DND-41 (cell line): ENCODE measurements around the gene OPCML.

ENCODE experiments used
- ATAC-seq: fragments of 200-7000 bp; cut with Tn5 transposase; 3 replicates; pipeline ENCODE4 v1.9.1; 2021; ENCODE audit warnings: low read depth; ENCODE audit not compliant: insufficient read depth
- DNase-seq: peaks from one replicate; pipeline ENCODE4 v3.0.0-alpha.2; 2020
- H2AFZ ChIP-seq: 2 replicates; pipeline ENCODE4 v1.6.0; 2012; ENCODE audit warnings: low read depth, low read length
- H3K27ac ChIP-seq: 2 replicates; pipeline ENCODE4 v1.5.1; 2012; ENCODE audit warnings: low read length, inconsistent platforms
- H3K27me3 ChIP-seq: fragments of 200-600 bp; sonication (generic); 2 replicates; pipeline ENCODE4 v1.6.0; 2012; ENCODE audit warnings: low read length, mild to moderate bottlenecking, inconsistent platforms; ENCODE audit not compliant: insufficient read depth, poor library complexity
- H3K36me3 ChIP-seq: 2 replicates; pipeline ENCODE4 v1.5.1; 2012; ENCODE audit warnings: low read length, inconsistent platforms; ENCODE audit not compliant: insufficient read depth
- H3K4me1 ChIP-seq: 2 replicates; pipeline ENCODE4 v1.5.1; 2012; ENCODE audit warnings: mild to moderate bottlenecking, low read length; ENCODE audit not compliant: insufficient read depth
- H3K4me2 ChIP-seq: 2 replicates; pipeline ENCODE4 v1.6.0; 2012; ENCODE audit warnings: mild to moderate bottlenecking, moderate library complexity, low read length, inconsistent platforms; ENCODE audit not compliant: insufficient read depth
- H3K4me3 ChIP-seq, 2 experiments: fragments of 200-600 bp in 1 of 2; shearing (Covaris generic) in 1 of 2; 2 replicates each; pipeline ENCODE4 v1.5.1; 2012 to 2016; ENCODE audit warnings: inconsistent platforms in 2 of 2, low read length in 2 of 2, mild to moderate bottlenecking in 2 of 2, low read depth in 1 of 2, moderate library complexity in 1 of 2
- H3K79me2 ChIP-seq: 2 replicates; pipeline ENCODE4 v1.6.0; 2012; ENCODE audit warnings: low read length, inconsistent platforms; ENCODE audit not compliant: insufficient read depth
- H3K9ac ChIP-seq: 2 replicates; pipeline ENCODE4 v1.6.0; 2012; ENCODE audit warnings: low read depth, mild to moderate bottlenecking, inconsistent platforms, low read length, moderate library complexity
- H3K9me3 ChIP-seq: 2 replicates; pipeline ENCODE4 v1.5.1; 2012; ENCODE audit warnings: low read length, moderate library complexity, mild to moderate bottlenecking, inconsistent platforms; ENCODE audit not compliant: insufficient read depth, severe bottlenecking
- H4K20me1 ChIP-seq: 2 replicates; pipeline ENCODE4 v1.6.0; 2012; ENCODE audit warnings: low read length; ENCODE audit not compliant: insufficient read depth
- EZH2 ChIP-seq: IDR thresholded peaks from 3 replicates; pipeline ENCODE4 v1.6.1; 2012; ENCODE audit warnings: borderline replicate concordance, low read depth, mild to moderate bottlenecking, moderate library complexity, low read length, inconsistent platforms; ENCODE audit not compliant: severe bottlenecking
- TF ChIP-seq, protein P1 (sequence below): IDR thresholded peaks from 2 replicates; pipeline ENCODE4 v1.5.1; 2012; ENCODE audit warnings: borderline replicate concordance, low read length, moderate library complexity, mild to moderate bottlenecking; ENCODE audit not compliant: poor library complexity, severe bottlenecking; ENCODE audit errors: extremely low read depth

The OPCML gene

DNA sequence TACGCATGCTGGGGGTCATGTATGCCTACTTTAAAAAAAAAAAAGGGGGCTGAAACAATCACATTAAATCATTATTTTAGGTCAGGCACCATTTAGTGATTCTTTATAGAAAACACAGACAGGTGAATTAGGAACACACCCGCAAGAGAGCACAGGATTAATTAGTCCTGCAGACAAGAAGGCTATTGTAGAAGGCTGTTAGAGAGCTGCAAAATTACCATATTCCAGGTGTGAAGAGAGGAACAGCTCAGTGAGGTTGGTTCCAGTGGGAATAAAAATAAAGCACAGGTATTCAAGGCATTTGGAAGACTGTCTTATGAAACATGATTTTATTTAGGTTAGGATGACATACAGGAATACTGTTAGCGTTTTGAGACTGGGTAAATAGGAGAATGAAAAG lies 649.1 kb downstream of the OPCML start:
- no peaks in the 10 kb centered on the region for H3K79me2 ChIP-seq
- H3K27ac ChIP-seq, result no peak overlapping the region
- no peak for ATAC-seq
- no peak overlapping the region for H2AFZ ChIP-seq
- no peaks in the 10 kb centered on the region for H3K9me3 ChIP-seq
- H3K27me3 ChIP-seq, result peaks cover 10% of the 10 kb centered on the region
- no peak for DNase-seq
- no peak overlapping the region for H3K9ac ChIP-seq
- no peaks in the 10 kb centered on the region for H3K36me3 ChIP-seq
- H4K20me1 ChIP-seq, result no peaks in the 10 kb centered on the region; the same call in 1 of the 2 replicates
- TF ChIP-seq EZH2, result no peak
- TF ChIP-seq, protein P1, sequence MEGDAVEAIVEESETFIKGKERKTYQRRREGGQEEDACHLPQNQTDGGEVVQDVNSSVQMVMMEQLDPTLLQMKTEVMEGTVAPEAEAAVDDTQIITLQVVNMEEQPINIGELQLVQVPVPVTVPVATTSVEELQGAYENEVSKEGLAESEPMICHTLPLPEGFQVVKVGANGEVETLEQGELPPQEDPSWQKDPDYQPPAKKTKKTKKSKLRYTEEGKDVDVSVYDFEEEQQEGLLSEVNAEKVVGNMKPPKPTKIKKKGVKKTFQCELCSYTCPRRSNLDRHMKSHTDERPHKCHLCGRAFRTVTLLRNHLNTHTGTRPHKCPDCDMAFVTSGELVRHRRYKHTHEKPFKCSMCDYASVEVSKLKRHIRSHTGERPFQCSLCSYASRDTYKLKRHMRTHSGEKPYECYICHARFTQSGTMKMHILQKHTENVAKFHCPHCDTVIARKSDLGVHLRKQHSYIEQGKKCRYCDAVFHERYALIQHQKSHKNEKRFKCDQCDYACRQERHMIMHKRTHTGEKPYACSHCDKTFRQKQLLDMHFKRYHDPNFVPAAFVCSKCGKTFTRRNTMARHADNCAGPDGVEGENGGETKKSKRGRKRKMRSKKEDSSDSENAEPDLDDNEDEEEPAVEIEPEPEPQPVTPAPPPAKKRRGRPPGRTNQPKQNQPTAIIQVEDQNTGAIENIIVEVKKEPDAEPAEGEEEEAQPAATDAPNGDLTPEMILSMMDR, result no peak
- H3K4me2 ChIP-seq, result no peak overlapping the region
- no peaks in the 10 kb centered on the region for H3K4me1 ChIP-seq
- H3K4me3 ChIP-seq, result no peak overlapping the region

DNA sequence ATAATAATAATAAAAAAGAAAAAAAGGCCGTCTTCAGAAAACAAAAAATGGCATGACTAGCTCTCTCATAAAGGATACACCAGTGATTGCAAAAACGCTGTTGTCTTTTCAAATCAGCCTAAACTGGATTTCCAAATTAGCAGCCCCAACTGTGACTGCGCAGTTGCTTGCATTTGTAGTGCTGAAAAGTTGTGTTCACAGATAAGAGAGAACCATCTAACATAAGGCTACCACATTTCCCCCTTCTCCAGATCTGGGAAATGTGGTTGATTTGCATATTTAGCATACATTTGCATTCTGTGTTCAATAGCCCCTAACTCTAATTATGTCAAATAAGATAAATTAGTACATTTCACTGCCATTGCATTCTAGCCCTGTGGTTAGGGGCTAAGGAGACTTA lies 650.7 kb downstream of the OPCML start:
- Histone ChIP-seq H4K20me1 (no peaks in the 10 kb centered on the region; the same call in 1 of the 2 replicates), H3K9ac (no peak overlapping the region), H3K36me3 (no peaks in the 10 kb centered on the region), H2AFZ (no peak overlapping the region), H3K27me3 (peaks cover 10% of the 10 kb centered on the region), H3K79me2 (no peaks in the 10 kb centered on the region), H3K4me2 (no peak overlapping the region), H3K9me3 (no peaks in the 10 kb centered on the region), H3K27ac (no peak overlapping the region), H3K4me1 (peaks cover 6% of the 10 kb centered on the region), H3K4me3 (no peak overlapping the region)
- ATAC-seq (no peak), DNase-seq (no peak)
- TF ChIP-seq, protein P1, result no peak
- no peak for TF ChIP-seq EZH2

DNA sequence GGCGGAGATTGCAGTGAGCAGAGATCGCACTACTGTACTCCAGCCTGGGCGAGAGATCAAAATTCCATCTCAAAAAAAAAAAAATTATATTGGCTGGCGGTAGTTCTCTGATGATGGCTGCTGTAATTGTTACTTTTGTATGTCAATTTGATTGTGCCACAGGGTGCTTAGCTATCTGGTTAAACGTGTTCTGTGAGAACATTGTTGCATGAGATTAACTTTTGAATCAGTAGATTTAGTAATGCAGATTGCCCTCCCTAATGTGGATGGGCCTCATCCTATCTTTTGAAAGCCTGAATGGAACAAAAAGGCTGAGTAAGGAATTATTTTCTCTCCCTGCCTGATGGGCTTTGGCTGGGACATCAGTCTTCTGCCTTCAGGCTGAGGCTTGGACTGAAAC lies 654.2 kb downstream of the OPCML start:
- no peak overlapping the region for H3K27ac ChIP-seq
- DNase-seq (no peak), ATAC-seq (no peak)
- H3K27me3 ChIP-seq, result peaks cover 4% of the 10 kb centered on the region
- no peaks in the 10 kb centered on the region for H3K9me3 ChIP-seq
- no peak overlapping the region for H3K4me3 ChIP-seq
- H3K4me2 ChIP-seq, result no peak overlapping the region
- no peaks in the 10 kb centered on the region; the same call in 1 of the 2 replicates for H4K20me1 ChIP-seq
- H3K36me3 ChIP-seq, result no peaks in the 10 kb centered on the region
- no peak overlapping the region for H2AFZ ChIP-seq
- H3K79me2 ChIP-seq, result no peaks in the 10 kb centered on the region
- H3K9ac ChIP-seq, result no peak overlapping the region
- H3K4me1 ChIP-seq, result peaks cover 8% of the 10 kb centered on the region
- TF ChIP-seq, protein P1, result no peak
- no peak for TF ChIP-seq EZH2

- Histone ChIP-seq H3K4me1 (peaks cover 8% of the 10 kb centered on the region), H3K9ac (no peak overlapping the region), H3K4me2 (no peak overlapping the region), H3K4me3 (no peak overlapping the region), H4K20me1 (no peaks in the 10 kb centered on the region; the same call in 1 of the 2 replicates), H3K79me2 (no peaks in the 10 kb centered on the region), H2AFZ (no peak overlapping the region), H3K9me3 (no peaks in the 10 kb centered on the region), H3K27ac (no peak overlapping the region), H3K36me3 (no peaks in the 10 kb centered on the region), H3K27me3 (peaks cover 2% of the 10 kb centered on the region)
- TF ChIP-seq, protein P1, result no peak
- TF ChIP-seq EZH2, result no peak
- peak; percentile 20 for DNase-seq
- ATAC-seq, result peak; percentile 91
Observed at GRCh38 chr11:132876705-132877104, 655.6 kb downstream of the OPCML start.
